Endothelial cell of umbilical vein (primary cell): ENCODE results near the gene SLC36A3. TPM values are rescaled to one million over a fixed set of nuclear protein-coding genes. Genes with fewer than 3 reads are reported as not detected.

Experiments used
- BruUV-seq: library from RNA; stranded (reverse); fragments of 400-500 nt; replicated peaks from 2 replicates; lab custom pipeline; 2021; lab: Mats Ljungman, UMichigan
- CTCF ChIA-PET: fragments of 300-600, 350-600 bp; sonication (Branson Sonifier 250); formaldehyde crosslinking; loops from one replicate; lab custom pipeline; 2021; ENCODE audit warnings: antibody characterized with exemption, inconsistent platforms; lab: Charles Lee
- POLR2A ChIA-PET: fragments of 300-600, 350-600 bp; sonication (Branson Sonifier 250); formaldehyde crosslinking; loops from one replicate; lab custom pipeline; 2021; ENCODE audit warnings: antibody characterized with exemption, inconsistent platforms; lab: Charles Lee
- DNase-seq: peaks from one replicate; pipeline ENCODE4 v3.0.0-alpha.2; 2011; ENCODE audit warnings: low read depth, low spot score
- FAIRE-seq: peaks from 2 replicates; lab custom pipeline; 2011; peaks lifted over from hg19 to GRCh38; lab: Jason Lieb, UNC
- H2AFZ ChIP-seq: 2 replicates; pipeline ENCODE4 v1.6.0; 2012; ENCODE audit warnings: low read depth, low read length, control low read depth, inconsistent platforms
- H3K27ac ChIP-seq: 2 replicates; pipeline ENCODE4 v1.5.1; 2011; ENCODE audit warnings: low read depth, mild to moderate bottlenecking, control low read depth, low read length, moderate library complexity; ENCODE audit not compliant: insufficient read depth
- H3K27me3 ChIP-seq, 2 experiments: 2 replicates each; pipeline versions ENCODE4 v1.6.0 to v1.6.1; 2011; ENCODE audit warnings: low read length in 2 of 2, mixed read lengths in 1 of 2; ENCODE audit not compliant: control insufficient read depth in 2 of 2, insufficient read depth in 2 of 2
- H3K36me3 ChIP-seq, 2 experiments: 2 replicates in 1 of 2; 3 replicates in 1 of 2; pipeline ENCODE4 v1.5.1; 2011; ENCODE audit warnings: low read length in 2 of 2, mild to moderate bottlenecking in 1 of 2, moderate library complexity in 1 of 2; ENCODE audit not compliant: control insufficient read depth in 2 of 2, insufficient read depth in 2 of 2; ENCODE audit errors: extremely low read depth in 1 of 2
- H3K4me1 ChIP-seq: 3 replicates; pipeline ENCODE4 v1.5.1; 2011; ENCODE audit warnings: mild to moderate bottlenecking, low read length; ENCODE audit not compliant: control insufficient read depth, insufficient read depth; ENCODE audit errors: extremely low read depth
- H3K4me2 ChIP-seq: 2 replicates; pipeline ENCODE4 v1.6.1; 2011; ENCODE audit warnings: low read length, control low read depth, mixed read lengths; ENCODE audit not compliant: insufficient read depth
- H3K4me3 ChIP-seq, 3 experiments: fragments of 200-600 bp in 1 of 3; sonication (generic), shearing (Covaris generic) in 1 of 3; replicated peaks in 1 of 3; 2 replicates each; pipeline ENCODE4 v1.5.1; 2011 to 2016; ENCODE audit warnings: control low read depth in 3 of 3, low read length in 3 of 3, mild to moderate bottlenecking in 2 of 3, inconsistent platforms in 1 of 3, low read depth in 1 of 3, moderate library complexity in 1 of 3; ENCODE audit not compliant: insufficient read depth in 1 of 3
- H3K79me2 ChIP-seq: 2 replicates; pipeline ENCODE4 v1.6.0; 2012; ENCODE audit warnings: low read length, inconsistent platforms; ENCODE audit not compliant: control insufficient read depth, insufficient read depth
- H3K9ac ChIP-seq: replicated peaks from 2 replicates; pipeline ENCODE3; 2011; ENCODE audit warnings: low read length, control low read depth; ENCODE audit not compliant: insufficient read depth; ENCODE audit errors: extremely low read depth
- H3K9me1 ChIP-seq: replicated peaks from 3 replicates; pipeline ENCODE4 v1.6.0; 2011; ENCODE audit warnings: mild to moderate bottlenecking, low read length; ENCODE audit not compliant: control insufficient read depth, insufficient read depth; ENCODE audit errors: extremely low read depth
- H3K9me3 ChIP-seq: replicated peaks from 2 replicates; pipeline ENCODE4 v1.5.1; 2012; ENCODE audit warnings: low read length, inconsistent platforms; ENCODE audit not compliant: control insufficient read depth, insufficient read depth
- H4K20me1 ChIP-seq: replicated peaks from 2 replicates; pipeline ENCODE3; 2011; ENCODE audit warnings: mild to moderate bottlenecking, low read length; ENCODE audit not compliant: control insufficient read depth, insufficient read depth; ENCODE audit errors: extremely low read depth
- GATA2 ChIP-seq: IDR thresholded peaks from 2 replicates; pipeline ENCODE4 v1.7.0; 2011; ENCODE audit warnings: low read depth, mild to moderate bottlenecking, moderate library complexity, mixed read lengths, low read length; ENCODE audit not compliant: insufficient read length, insufficient read depth
- MAX ChIP-seq: IDR thresholded peaks from 2 replicates; pipeline ENCODE4 v1.6.1; 2011; ENCODE audit not compliant: insufficient read depth, insufficient read length
- POLR2AphosphoS5 ChIP-seq: IDR thresholded peaks from 2 replicates; pipeline ENCODE4 v1.6.1; 2012; ENCODE audit warnings: low read depth, mild to moderate bottlenecking, control low read depth, low read length, moderate library complexity; ENCODE audit not compliant: insufficient read depth
- dilution Hi-C: fragments of 300-500 bp; cut with MboI; formaldehyde crosslinking; loops from one replicate; pipeline ENCODE4 v1.15.0; 2019; ENCODE audit warnings: low sequenced_read_pairs; ENCODE audit not compliant: extremely low pct_ligation_motif_present
- intact Hi-C: fragments of 100-400 bp; cut with micrococcal nuclease; formaldehyde crosslinking; loops from one replicate; pipeline ENCODE4 v1.10.0; 2022
- polyA plus RNA-seq, 4 experiments: library from polyadenylated mRNA; depleted of rRNA in 3 of 4; stranded (reverse) in 3 of 4; unstranded in 1 of 4; fragments of >200 nt; gene quantifications; 2 replicates each; pipeline versions ENCODE4 v1.2.1 to v1.2.3, GENCODE V29; 2011 to 2012; ENCODE audit warnings: missing spikeins in 1 of 4
- total RNA-seq: library from RNA; stranded (reverse); gene quantifications from 2 replicates; pipeline ENCODE4 v1.2.3, GENCODE V29; 2021
- TF ChIP-seq, protein P1 (sequence below), 2 donors: IDR thresholded peaks; 1 replicate in 1 of 2; 2 replicates in 1 of 2; pipeline ENCODE4 v1.5.1; 2011; ENCODE audit warnings: low read length in 2 of 2, mild to moderate bottlenecking in 2 of 2, moderate library complexity in 2 of 2, control low read depth in 1 of 2, inconsistent platforms in 1 of 2, low read depth in 1 of 2; ENCODE audit not compliant: insufficient read depth in 1 of 2; ENCODE audit errors: extremely low read depth in 1 of 2

The SLC36A3 gene
- total and polyA plus RNA-seq, 2 donors (not counting 3 experiments of a cell fraction or from before 2014, with no cell fraction given): not detected

DNA sequence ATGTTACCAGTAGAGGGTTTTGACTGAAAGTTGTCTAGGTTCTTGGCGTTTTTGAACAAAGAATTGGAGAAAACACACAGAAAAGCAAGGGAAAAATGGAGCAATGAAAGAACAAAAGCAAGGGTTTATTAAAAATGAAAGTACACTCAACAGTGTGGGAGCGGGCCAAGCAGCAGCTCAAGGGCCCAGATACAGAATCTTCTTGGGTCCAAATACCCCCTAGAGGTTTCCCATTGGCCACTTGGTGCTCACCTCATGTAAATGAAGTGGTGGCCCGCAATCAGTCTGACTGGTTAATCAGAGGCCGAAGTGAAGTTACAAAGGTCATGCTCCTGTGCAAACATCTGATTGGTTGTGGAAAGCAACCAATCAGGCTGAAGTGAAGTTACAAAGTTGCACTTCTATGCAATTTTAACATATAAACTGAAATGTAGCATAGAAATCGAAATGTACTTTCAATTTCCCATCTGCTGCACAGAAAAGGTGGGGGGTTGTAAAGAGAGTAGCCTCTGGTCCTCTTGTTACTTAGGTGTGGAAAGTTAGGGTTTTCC, 52.5 kb downstream of the SLC36A3 start:
- BruUV-seq: no TSS peak
- dilution Hi-C loops: no loop called here
- Histone ChIP-seq H3K4me3 (no peak overlapping the region), H3K9me3 (no peaks in the 10 kb centered on the region), H3K27ac (no peak overlapping the region), H4K20me1 (no peaks in the 10 kb centered on the region), H3K27me3 (peaks cover 3 to 6% of the 10 kb centered on the region in 2 experiments), H3K4me2 (no peak overlapping the region), H3K36me3 (no peaks in the 10 kb centered on the region), H3K9me1 (no peaks in the 10 kb centered on the region), H2AFZ (no peak overlapping the region), H3K79me2 (no peaks in the 10 kb centered on the region), H3K4me1 (peaks cover 5% of the 10 kb centered on the region), H3K9ac (no peak overlapping the region)
- no peak for FAIRE-seq
- CTCF ChIA-PET: no interaction called here
- POLR2A ChIA-PET: no interaction called here
- DNase-seq: no peak
- TF ChIP-seq POLR2AphosphoS5: no peak
- TF ChIP-seq, protein P1, sequence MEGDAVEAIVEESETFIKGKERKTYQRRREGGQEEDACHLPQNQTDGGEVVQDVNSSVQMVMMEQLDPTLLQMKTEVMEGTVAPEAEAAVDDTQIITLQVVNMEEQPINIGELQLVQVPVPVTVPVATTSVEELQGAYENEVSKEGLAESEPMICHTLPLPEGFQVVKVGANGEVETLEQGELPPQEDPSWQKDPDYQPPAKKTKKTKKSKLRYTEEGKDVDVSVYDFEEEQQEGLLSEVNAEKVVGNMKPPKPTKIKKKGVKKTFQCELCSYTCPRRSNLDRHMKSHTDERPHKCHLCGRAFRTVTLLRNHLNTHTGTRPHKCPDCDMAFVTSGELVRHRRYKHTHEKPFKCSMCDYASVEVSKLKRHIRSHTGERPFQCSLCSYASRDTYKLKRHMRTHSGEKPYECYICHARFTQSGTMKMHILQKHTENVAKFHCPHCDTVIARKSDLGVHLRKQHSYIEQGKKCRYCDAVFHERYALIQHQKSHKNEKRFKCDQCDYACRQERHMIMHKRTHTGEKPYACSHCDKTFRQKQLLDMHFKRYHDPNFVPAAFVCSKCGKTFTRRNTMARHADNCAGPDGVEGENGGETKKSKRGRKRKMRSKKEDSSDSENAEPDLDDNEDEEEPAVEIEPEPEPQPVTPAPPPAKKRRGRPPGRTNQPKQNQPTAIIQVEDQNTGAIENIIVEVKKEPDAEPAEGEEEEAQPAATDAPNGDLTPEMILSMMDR (IDR thresholded peaks at IDR 0.05; ENCODE audit: extremely low read depth in 1 of 2, insufficient read depth in 1 of 2, low read depth in 1 of 2, low read length in 2 of 2): no peak
- TF ChIP-seq GATA2: no peak
- TF ChIP-seq MAX: no peak
- intact Hi-C loops: loop anchor here (5.0 to 10.0 kb wide), 3 partner anchors 411 to 524 kb away; partner anchors contain the start of gene G3BP1
